ENCODE data around the gene CENPM. TPM values are rescaled to one million over a fixed set of nuclear protein-coding genes. Genes with fewer than 3 reads are reported as not detected.

The CENPM gene
- total RNA-seq, 2 experiments from 2014 or later, result 189 to 354 TPM

DNA sequence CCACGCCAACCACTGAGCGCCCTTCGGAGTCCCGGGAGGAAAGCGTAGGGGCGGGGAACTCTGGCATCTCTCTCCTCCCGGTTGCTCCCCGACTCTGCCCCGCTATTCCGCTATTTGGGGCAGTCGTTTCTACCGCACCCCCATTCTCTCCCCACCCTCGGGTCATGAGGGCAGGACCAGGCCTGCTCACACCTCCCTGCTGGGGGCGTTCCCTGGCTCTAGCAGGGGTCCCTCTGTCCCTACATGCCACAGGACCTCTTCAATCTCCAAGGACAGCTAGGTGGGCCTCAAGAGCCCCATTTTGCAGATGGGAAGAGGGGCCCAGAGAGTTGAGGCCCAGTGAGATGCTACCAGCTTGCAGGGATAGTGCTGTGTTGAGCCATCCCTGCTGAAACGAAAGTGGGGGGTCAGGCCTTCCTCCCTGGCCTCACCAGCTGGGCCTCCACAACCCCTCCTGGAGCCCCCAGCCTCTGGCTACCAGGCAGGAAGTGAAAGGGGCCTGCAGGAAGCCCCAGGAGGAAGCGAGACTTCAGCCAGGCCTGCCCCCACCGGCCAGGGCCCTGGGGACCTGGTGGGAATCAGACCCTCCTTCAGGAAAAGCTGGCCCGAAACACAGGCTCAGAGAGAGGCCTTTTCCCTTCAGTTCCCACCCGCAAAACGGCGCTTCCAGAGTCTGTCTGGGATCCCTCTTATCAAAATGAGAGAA lies 26.5 kb downstream of the CENPM start:
- Histone ChIP-seq H3K9me3 (ENCODE audit: low read length) (no peaks in the 10 kb centered on the region), H3K36me3 (ENCODE audit: insufficient read depth, low read length) (peaks cover 17% of the 10 kb centered on the region; the same call in 1 of the 2 replicates), H3K4me3 (ENCODE audit: low read depth, low read length, poor library complexity, severe bottlenecking) (peak overlapping the region; percentile 59), H3K27ac (ENCODE audit: low read depth, low read length, poor library complexity, severe bottlenecking) (peak overlapping the region; percentile 88), H3K9me2 (ENCODE audit: insufficient read depth, low read length) (no peaks in the 10 kb centered on the region), H3K4me1 (ENCODE audit: insufficient read depth, low read length, poor library complexity, severe bottlenecking) (peaks cover 89% of the 10 kb centered on the region), H2AFZ (ENCODE audit: low read length) (no peak overlapping the region), H4K20me1 (ENCODE audit: insufficient read depth, low read length) (0 out of 2 replicates have a peak, but pooled peaks cover 4% of the 10 kb centered on the region), H3K79me2 (ENCODE audit: insufficient read depth, low read depth, low read length) (peaks cover 4% of the 10 kb centered on the region; the same call in 1 of the 2 replicates), H3K4me2 (ENCODE audit: low read length) (peak overlapping the region; percentile 80)
- intact Hi-C loops (cut with micrococcal nuclease; ENCODE audit: unreplicated experiment), result loop anchor here (2.0 to 5.0 kb wide), 2 partner anchors 20 to 88 kb away; partner anchors contain the start of gene SREBF2
- ChIA-PET POLR2A (interaction anchor here (0.7 kb wide), 1 partner anchor 27 kb away, joined by 6 read pairs; no protein-coding TSS in a partner anchor), CTCF (ENCODE audit: unreplicated experiment) (no interaction called here)
- BruUV-seq (replicated peaks), result no TSS peak
- DNase-seq (ENCODE audit: low spot score), result peak; percentile 77
- no peak for TF ChIP-seq EZH2phosphoT487 (IDR thresholded peaks at IDR 0.05; ENCODE audit: borderline replicate concordance, low read depth, low read length)
- TF ChIP-seq, protein P1, sequence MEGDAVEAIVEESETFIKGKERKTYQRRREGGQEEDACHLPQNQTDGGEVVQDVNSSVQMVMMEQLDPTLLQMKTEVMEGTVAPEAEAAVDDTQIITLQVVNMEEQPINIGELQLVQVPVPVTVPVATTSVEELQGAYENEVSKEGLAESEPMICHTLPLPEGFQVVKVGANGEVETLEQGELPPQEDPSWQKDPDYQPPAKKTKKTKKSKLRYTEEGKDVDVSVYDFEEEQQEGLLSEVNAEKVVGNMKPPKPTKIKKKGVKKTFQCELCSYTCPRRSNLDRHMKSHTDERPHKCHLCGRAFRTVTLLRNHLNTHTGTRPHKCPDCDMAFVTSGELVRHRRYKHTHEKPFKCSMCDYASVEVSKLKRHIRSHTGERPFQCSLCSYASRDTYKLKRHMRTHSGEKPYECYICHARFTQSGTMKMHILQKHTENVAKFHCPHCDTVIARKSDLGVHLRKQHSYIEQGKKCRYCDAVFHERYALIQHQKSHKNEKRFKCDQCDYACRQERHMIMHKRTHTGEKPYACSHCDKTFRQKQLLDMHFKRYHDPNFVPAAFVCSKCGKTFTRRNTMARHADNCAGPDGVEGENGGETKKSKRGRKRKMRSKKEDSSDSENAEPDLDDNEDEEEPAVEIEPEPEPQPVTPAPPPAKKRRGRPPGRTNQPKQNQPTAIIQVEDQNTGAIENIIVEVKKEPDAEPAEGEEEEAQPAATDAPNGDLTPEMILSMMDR (conservative IDR thresholded peaks at IDR 0.05; ENCODE audit: low read length), result no peak

DNA sequence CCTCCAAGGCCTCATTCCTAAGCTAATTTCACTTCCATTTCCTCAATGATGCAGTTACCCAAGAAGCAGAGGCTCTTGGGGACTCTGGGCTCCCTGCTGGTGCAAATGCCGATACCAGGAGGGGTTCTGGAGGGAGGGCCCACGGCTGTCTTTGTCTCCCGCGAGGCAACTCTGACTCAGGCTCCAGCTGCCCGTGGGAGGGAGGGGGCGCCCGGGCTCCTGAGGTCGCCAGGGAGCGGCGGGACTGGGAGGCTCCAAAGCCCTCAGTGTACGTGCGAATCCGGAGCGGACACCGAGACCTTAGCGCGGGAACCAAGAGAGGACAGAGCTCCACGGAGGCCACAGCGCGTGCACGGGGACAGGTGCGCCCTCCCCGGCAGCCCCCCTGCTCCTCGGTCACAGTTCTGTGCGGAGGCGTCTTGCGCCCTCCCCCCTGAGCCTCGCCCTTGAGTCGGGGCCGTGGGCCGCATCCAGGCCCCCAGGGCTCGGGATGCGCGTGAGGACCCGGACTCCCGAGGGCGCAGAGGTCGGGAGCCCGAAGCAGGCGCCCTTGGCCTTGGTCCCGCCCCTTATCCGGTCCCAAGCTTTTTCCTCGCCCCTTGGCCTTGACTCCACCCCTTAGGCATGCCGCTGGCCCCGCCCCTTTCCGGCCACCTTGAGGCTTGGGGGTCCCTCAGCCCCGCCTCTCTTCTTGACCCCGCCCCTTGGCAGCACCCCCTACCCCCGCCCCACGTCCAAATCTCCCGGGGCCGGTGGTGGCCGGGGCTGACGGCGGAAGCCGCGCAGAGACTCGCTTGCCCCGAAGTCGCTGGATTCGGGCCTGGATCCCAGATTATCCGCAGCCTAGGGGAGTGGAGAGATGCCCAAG lies 27.4 kb downstream of the CENPM start:
- Histone ChIP-seq H3K36me3 (ENCODE audit: insufficient read depth, low read length) (peaks cover 12% of the 10 kb centered on the region; the same call in 1 of the 2 replicates), H3K9me2 (ENCODE audit: insufficient read depth, low read length) (no peaks in the 10 kb centered on the region), H3K9me3 (ENCODE audit: low read length) (no peaks in the 10 kb centered on the region), H3K4me1 (ENCODE audit: insufficient read depth, low read length, poor library complexity, severe bottlenecking) (peaks cover 81% of the 10 kb centered on the region), H3K4me2 (ENCODE audit: low read length) (peak overlapping the region; percentile 80), H3K4me3 (ENCODE audit: low read depth, low read length, poor library complexity, severe bottlenecking) (peak overlapping the region; percentile 59), H2AFZ (ENCODE audit: low read length) (no peak overlapping the region), H3K79me2 (ENCODE audit: insufficient read depth, low read depth, low read length) (peaks cover 4% of the 10 kb centered on the region; the same call in 1 of the 2 replicates), H3K27ac (ENCODE audit: low read depth, low read length, poor library complexity, severe bottlenecking) (peak overlapping the region; percentile 88), H4K20me1 (ENCODE audit: insufficient read depth, low read length) (0 out of 2 replicates have a peak, but pooled peaks cover 4% of the 10 kb centered on the region)
- peak; percentile 84 for DNase-seq (ENCODE audit: low spot score)
- no TSS peak for BruUV-seq (replicated peaks)
- ChIA-PET CTCF (ENCODE audit: unreplicated experiment) (no interaction called here), POLR2A (interaction anchor here (0.7 kb wide), 1 partner anchor 28 kb away, joined by 6 read pairs; no protein-coding TSS in a partner anchor)
- TF ChIP-seq, protein P1 (conservative IDR thresholded peaks at IDR 0.05; ENCODE audit: low read length), result 0 out of 2 replicates have a peak, but pooled peaks have one; percentile 15
- TF ChIP-seq EZH2phosphoT487 (IDR thresholded peaks at IDR 0.05; ENCODE audit: borderline replicate concordance, low read depth, low read length), result no peak
- intact Hi-C loops (cut with micrococcal nuclease; ENCODE audit: unreplicated experiment), result loop anchor here (2.0 to 10.0 kb wide), 3 partner anchors 21 to 175 kb away; partner anchors contain the start of gene SREBF2
